Effector CD8-positive, alpha-beta T cell (primary cell): ENCODE results near the gene ALOX15.
"Not testable (repeated sequence)": the region's sequence is repeated elsewhere in the genome, so short reads cannot be mapped to it uniquely, and the experiment has no call there.

ENCODE experiments used
- DNase-seq: peaks from one replicate; lab custom pipeline; 2025; lab: John Stamatoyannopoulos, UW

The ALOX15 gene

GRCh38 chr17:4655933-4656332, 14.5 kb upstream of the ALOX15 start:
- not testable (repeated sequence) for DNase-seq

DNA sequence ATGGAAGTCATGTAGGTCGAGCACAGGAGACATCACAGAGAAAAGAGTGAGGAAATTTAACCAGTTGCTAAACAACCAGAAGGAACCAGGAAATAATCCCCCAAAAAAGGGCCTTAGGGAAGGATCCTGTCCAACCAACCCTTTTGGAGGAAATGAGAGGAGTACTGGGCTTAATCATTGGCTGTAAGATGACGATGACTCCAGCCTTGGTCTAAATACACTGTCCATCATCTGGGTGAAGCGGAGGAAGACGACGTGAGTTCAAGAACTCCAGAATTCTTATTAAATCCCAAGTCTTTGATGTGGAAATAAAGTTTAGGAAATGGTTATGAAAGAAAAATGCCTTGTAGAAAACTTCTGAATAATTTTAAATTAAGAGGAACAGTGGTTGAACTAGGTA, 11.5 kb upstream of the ALOX15 start:
- no peak for DNase-seq

DNA sequence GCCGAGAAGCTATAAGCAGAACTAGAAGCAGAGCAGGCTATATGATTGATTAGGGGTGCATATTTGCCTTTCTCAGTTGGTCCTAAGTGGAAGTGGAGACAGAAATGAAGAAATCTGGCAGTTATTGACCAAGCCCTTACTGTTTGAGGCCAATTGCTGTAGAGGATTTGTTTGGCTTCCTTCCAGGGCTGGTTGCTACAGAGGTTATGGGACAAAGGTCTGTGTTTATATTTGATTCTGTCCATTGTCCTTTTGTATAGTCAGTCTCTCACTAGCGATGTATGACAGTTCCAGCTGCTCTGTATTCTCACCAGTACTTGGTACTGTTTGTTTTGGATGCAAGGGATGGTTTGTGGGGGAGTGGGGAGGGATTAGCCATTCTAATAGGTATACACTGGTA, 7.3 kb upstream of the ALOX15 start:
- no peak for DNase-seq

- DNase-seq = no peak
These were observed 4.2 kb upstream of the ALOX15 start for GRCh38 chr17:4645642-4646041.

DNA sequence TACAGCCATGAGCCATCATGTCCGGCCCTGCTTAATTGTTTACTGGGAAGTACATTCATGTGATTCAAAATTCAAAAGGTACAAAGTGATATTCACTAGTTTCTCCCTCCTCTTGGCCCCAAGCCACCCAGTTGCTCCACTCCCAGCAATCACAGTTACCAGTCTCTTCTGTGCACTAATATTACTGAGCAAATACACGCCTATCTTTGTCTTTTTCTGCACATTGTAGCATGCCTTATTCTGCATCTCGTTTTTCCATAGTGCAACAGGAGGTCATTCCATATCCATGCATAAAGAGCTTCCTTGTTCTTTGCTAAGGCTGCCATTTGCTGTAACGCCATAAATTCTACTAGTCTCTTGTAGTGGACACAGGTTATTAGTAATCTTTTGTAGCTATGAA, 2.2 kb upstream of the ALOX15 start:
- no peak for DNase-seq

GRCh38 chr17:4642286-4642685, 808 bp upstream of the ALOX15 start:
- no peak for DNase-seq

DNA sequence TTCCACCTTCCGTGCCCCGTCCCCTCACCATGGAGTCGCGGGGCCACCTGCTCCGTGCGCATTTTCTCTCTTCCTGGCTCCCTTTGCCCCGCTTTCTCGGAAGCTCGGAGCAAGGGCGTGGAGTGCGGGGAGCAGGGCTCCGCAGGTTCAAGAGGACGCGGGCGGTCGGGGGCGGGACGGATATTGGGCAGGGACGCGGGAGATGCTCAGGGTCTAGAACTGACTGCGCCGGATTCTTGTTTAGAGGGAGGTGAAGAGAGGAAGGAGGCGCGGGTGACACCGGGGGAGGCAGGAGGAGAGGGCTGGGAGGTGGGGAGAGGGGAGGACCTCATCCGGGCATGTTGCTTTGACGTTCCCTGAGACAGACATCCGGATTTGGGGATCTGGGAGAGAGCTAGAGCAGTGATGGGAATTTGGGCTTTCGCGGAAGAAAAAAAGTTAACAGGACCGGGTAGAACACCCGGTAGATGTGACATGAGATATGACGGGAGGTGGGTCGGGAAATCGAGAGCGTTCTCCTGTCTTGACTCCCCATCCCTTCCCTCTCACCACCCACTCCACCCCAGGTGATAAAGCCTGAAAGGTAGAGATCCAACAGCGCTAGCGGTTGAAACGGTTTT, 799 bp downstream of the ALOX15 start:
- not testable (repeated sequence) for DNase-seq

- not testable (repeated sequence) for DNase-seq
These were observed 2.0 kb downstream of the ALOX15 start for GRCh38 chr17:4639301-4640059.

DNA sequence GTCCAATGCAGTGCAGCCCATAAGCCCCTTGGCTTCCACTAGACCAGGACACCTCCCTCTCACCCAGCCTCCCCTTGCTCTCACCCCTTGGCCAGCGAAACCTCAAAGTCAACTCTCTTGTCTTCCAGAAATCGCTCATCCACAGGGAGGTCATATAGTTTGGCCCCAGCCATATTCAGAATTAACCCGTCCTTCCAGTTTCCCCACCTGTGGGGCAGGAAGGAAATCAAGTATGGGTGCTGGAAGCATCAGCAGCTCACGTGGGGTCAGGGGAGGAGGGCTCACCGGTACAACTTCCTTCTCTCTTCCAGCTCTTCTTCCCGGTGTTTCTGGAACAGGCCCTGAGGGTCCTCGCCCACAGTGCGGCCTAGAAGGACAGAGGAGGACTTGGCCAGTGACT, 2.7 kb downstream of the ALOX15 start:
- not testable (repeated sequence) for DNase-seq

GRCh38 chr17:4636474-4637100, 4.9 kb downstream of the ALOX15 start:
- DNase-seq = no peak

DNA sequence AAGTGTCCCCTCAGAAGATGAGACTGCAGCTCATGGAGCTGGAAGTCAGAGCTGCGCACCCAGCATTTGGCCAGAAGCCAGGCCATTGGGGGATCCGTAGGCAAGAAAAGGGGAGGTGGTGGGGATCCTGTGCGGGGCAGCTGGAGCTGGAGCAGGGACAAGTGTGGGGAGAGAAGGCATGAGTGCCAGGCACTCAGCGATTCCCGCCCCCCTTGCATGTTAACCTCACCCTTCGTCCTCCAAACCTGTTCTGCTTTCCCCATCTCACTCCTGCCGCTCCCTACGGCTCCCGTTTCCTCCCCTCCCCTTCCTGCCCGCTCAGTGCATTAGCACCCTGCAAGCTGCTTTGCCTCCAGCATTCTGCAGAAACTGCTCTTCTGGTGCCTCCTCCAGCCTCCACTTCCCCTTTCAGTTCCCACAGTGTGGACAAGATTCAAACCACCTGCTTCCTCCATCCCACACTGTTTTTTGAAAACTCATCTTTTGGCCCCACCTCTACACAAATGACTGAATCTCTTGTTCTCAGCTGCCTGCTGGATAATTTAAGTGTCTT, 5.6 kb downstream of the ALOX15 start:
- no peak for DNase-seq

DNA sequence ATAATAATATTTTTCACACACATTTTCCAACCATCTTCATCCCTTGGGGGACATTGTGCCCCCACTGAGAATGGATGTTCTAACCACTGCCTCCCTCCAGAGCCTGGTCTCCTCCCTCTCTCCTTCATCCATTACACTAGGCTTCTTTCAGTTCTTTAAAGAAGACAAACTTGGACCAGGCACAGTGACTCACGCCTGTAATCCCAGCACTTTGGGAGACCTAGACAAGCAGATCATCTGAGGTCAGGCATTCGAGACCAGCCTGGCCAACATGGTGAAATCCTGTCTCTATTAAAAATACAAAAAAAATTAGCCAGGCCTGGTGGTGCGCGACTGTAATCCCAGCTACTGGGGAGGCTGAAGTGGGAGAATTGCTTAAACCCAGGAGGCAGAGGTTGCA, 6.5 kb downstream of the ALOX15 start:
- DNase-seq = no peak

GRCh38 chr17:4633643-4634042, 7.8 kb downstream of the ALOX15 start:
- no peak for DNase-seq

DNA sequence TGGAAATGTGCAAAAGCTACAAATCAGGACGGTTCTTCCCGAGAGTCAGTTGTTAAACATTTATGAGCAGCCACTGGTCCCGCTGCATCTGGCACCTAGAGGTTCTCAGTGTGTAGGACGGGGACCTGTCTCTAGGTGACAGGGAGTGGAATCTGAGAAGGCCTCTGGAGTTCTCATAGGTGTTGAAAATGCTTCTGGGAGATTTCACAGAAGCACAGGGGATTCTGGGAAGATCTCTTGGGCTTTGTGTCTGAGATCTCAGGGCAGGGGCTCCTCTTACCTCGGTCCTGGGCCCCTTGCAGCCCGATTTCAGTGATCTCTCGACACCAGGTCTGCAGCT, 8.9 kb downstream of the ALOX15 start:
- no peak for DNase-seq

GRCh38 chr17:4631836-4632580, 9.5 kb downstream of the ALOX15 start:
- DNase-seq = no peak

- DNase-seq = no peak
These were observed 10.0 kb downstream of the ALOX15 start for GRCh38 chr17:4631431-4631830.

DNA sequence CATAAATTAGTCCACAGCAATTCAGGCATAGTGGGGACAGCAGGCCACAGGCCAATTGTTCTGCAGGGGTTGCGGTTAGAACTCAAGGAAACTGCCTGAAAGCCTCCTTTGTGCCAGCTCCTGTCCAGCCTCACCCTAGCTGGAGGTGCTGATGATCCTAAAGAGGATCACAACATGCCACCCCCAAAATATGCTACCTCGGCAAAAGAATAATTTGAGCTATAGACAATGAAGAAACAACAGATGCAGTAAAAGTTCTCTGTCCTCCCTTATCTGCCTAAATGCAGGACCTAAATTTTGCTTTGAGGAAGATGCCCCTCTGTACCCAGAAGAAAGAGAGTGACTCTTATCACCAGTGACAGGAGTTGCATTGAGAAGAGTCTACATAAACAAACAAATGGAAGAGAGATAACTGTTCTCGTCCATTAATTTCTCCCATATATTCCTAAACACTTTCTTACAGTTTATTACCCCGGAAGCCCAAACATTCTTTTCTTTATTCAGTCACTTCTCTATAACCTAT, 14.7 kb downstream of the ALOX15 start:
- DNase-seq = no peak

DNA sequence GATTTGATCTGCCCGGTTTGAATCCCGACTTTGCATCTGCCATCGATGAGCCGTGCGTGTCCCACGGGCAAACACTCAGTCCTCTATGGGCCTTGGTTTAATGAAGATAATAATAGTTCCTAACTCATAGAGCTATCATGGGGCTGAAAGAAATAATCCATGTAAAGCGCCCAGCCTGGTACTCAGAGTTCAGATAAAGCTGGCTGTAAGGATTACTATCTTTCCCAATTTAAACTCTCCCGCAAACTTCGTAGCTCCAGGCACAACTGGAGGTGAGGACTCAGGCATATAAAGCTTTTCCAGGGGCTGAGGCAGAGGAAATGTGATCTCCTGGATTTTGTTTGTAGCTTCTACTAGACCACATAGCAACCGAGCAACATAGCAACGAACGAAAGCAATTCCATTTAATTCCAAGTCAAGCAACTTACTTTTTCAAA, 16.3 kb downstream of the ALOX15 start:
- no peak for DNase-seq

DNA sequence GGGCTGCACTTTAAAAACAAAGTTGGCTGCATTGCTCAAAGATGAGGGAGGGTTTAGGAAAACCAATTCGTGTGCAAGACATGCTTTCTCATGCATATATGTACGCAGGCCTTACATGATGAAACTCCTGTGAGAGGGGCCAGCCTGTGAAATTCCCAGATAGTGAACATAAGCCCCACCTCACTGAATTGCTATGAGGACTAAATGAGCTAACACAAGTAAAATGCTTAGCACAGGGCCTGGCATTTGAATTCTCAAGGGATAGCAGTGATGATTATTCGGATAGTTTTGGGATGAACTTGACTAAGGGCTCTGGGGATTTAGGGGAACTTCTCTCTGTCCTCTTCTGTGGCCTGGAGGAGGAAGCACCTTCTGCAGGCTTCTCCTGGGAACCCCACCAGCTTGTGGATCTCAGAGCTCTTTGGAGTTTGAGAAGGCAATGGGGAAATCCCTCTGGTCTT, 17.0 kb downstream of the ALOX15 start:
- not testable (repeated sequence) for DNase-seq

- DNase-seq = no peak
These were observed 18.2 kb downstream of the ALOX15 start for GRCh38 chr17:4623249-4623648.

GRCh38 chr17:4622375-4622774, 19.1 kb downstream of the ALOX15 start:
- no peak for DNase-seq

- no peak for DNase-seq
These were observed 20.9 kb downstream of the ALOX15 start for GRCh38 chr17:4620531-4621101.
